Stomach (tissue), 9 donors: Measurements from ENCODE around the gene ZNF106. TPM values are rescaled to one million over a fixed set of nuclear protein-coding genes. Genes with fewer than 3 reads are reported as not detected.

Experiments
- DNase-seq, 2 donors: peaks; one replicate each; pipeline versions ENCODE4 v3.0.0 to v3.0.0-alpha.2; 2013 to 2019
- H3K27ac ChIP-seq, 5 donors: fragments of 200-600 bp in 4 of 5; sonication (generic) in 4 of 5; one replicate each; pipeline ENCODE4 v1.5.1; 2013 to 2019; ENCODE audit warnings: mild to moderate bottlenecking in 1 of 5, moderate library complexity in 1 of 5
- H3K27me3 ChIP-seq, 3 donors: fragments of 200-600 bp; sonication (generic); one replicate each; pipeline ENCODE4 v1.5.1; 2017 to 2019; ENCODE audit warnings: mixed run types in 1 of 3
- H3K36me3 ChIP-seq, 4 donors: fragments of 200-600 bp; sonication (generic); 1 replicate in 3 of 4; 2 replicates in 1 of 4; pipeline ENCODE4 v1.5.1; 2016 to 2019
- H3K4me1 ChIP-seq, 4 donors: fragments of 200-600 bp; sonication (generic); one replicate each; pipeline ENCODE4 v1.5.1; 2016 to 2019
- H3K4me3 ChIP-seq, 4 donors: fragments of 200-600 bp; sonication (generic) in 3 of 4; one replicate each; pipeline ENCODE4 v1.5.1; 2016 to 2019; ENCODE audit warnings: mild to moderate bottlenecking in 1 of 4
- H3K9me3 ChIP-seq, 4 donors: fragments of 200-600 bp; sonication (generic); one replicate each; pipeline ENCODE4 v1.5.1; 2016 to 2019
- EP300 ChIP-seq: sonication (generic); formaldehyde crosslinking; IDR thresholded peaks from one replicate; pipeline ENCODE4 v1.6.1; 2017; ENCODE audit warnings: antibody characterized with exemption
- POLR2A ChIP-seq, 4 donors: fragments of 450-650 bp; IDR thresholded peaks; one replicate each; pipeline ENCODE4 v1.6.1; 2016; ENCODE audit warnings: antibody characterized with exemption in 4 of 4, control low read depth in 2 of 4, mild to moderate bottlenecking in 1 of 4, moderate library complexity in 1 of 4
- POLR2AphosphoS5 ChIP-seq, 3 donors: sonication (generic); formaldehyde crosslinking; IDR thresholded peaks; one replicate each; pipeline ENCODE4 v1.6.1; 2016; ENCODE audit warnings: antibody characterized with exemption in 3 of 3
- WGBS, 5 donors: extraction: QIAGEN DNeasy Blood & Tissue Kit in 3 of 5; methylation state at CpG; one replicate each; pipeline versions ENCODE4 v1.1.5 to v1.1.7; 2013 to 2018; 5-methylcytosine and 5-hydroxymethylcytosine counted together
- intact Hi-C: fragments of 100-400 bp; cut with DNase I; formaldehyde crosslinking; loops from one replicate; pipeline ENCODE4 v1.15.1; 2023; ENCODE audit warnings: low total_unique reads
- polyA plus RNA-seq, 3 donors: library from polyadenylated mRNA; stranded (reverse); fragments of 200-250 nt; gene quantifications; one replicate each; pipeline ENCODE4 v1.2.3, GENCODE V29; 2013
- total RNA-seq, 5 donors: library from RNA; depleted of rRNA; stranded (reverse); fragments of >200 nt; gene quantifications; one replicate each; pipeline versions ENCODE4 v1.1.0 to v1.2.3, GENCODE V29; 2014 to 2016
- TF ChIP-seq, protein P1 (sequence below), 7 experiments: fragments of 450-650 bp in 4 of 7; fragments of 200-600 bp in 3 of 7; sonication (generic) in 3 of 7; IDR thresholded peaks; one replicate each; pipeline ENCODE4 v1.5.1; 2016 to 2019; ENCODE audit warnings: antibody characterized with exemption in 7 of 7, control low read depth in 2 of 7, mild to moderate bottlenecking in 1 of 7
- donor health status: healthy with polysubstance abuse.
- donor health status: Bipolar disorder and iron deficiency.
- donor health status: healthy.

Gene ZNF106
- total and polyA plus RNA-seq, 8 donors, result 4.5 to 238 (median 41.9) TPM

DNA sequence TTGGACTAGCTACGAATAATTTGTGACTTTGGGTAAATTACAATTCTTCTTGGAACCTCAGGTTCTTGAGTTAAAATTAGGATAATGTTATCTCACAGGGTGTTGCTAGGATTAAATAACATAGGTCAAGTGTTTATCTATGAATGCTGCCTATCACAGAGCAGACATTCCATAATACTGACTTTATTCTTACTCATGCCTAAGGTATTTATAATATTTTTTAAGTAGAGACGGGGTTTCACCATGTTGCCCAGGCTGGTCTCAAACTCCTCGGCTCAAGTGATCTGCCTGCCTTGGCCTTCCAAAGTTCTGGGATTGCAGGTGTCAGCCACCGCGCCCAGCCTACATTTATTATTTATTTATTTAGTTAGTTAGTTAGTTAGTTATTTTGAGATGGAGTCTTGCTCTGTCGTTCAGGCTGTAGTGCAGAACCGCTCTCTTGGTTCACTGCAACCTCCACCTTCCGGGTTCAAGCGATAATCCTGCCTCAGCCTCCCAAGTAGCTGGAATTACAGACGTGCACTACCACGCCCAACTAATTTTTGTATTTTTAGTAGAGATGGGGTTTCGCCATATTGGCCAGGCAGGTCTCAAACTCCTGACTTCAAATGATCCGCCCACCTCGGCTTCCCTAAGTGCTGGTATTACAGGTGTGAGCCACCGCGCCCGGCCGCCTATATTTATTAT is 741 bp upstream of the ZNF106 start:
- peaks cover 34 to 62% (median 56%) of the 10 kb centered on the region in 4 donors for H3K4me1 ChIP-seq

DNA sequence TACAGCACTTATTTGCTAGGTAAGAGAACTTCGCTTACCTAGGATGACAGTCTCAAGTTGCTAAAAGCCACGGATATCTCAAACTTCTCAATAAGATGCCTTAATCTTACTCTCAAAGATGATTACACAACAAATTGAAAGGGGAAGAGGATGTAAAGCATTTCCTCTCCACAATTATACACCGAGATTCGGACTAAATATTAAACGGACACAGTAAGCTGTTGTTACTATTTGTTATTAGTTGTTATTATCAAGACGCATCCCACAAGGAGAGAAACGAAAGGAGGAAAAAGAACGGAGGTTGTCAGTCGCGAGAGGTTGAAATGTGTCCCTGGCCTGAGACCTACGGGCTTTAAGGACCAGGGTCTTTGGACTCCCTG is 660 bp downstream of the ZNF106 start:
- TF ChIP-seq, protein P1, sequence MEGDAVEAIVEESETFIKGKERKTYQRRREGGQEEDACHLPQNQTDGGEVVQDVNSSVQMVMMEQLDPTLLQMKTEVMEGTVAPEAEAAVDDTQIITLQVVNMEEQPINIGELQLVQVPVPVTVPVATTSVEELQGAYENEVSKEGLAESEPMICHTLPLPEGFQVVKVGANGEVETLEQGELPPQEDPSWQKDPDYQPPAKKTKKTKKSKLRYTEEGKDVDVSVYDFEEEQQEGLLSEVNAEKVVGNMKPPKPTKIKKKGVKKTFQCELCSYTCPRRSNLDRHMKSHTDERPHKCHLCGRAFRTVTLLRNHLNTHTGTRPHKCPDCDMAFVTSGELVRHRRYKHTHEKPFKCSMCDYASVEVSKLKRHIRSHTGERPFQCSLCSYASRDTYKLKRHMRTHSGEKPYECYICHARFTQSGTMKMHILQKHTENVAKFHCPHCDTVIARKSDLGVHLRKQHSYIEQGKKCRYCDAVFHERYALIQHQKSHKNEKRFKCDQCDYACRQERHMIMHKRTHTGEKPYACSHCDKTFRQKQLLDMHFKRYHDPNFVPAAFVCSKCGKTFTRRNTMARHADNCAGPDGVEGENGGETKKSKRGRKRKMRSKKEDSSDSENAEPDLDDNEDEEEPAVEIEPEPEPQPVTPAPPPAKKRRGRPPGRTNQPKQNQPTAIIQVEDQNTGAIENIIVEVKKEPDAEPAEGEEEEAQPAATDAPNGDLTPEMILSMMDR (IDR thresholded peaks at IDR 0.05), result no peak
- no peak for TF ChIP-seq EP300
- TF ChIP-seq POLR2A (IDR thresholded peaks at IDR 0.05), result no peak
- TF ChIP-seq POLR2AphosphoS5 (IDR thresholded peaks at IDR 0.05), result no peak
- H3K4me3 ChIP-seq, result peak overlapping the region; percentile 74 to 98 (median 86)
- intact Hi-C loops, result no loop called here
- H3K27ac ChIP-seq, result peak overlapping the region; percentile 85 to 95 (median 92)
- H3K27me3 ChIP-seq, result no peaks in the 10 kb centered on the region
- H3K36me3 ChIP-seq, result peaks cover 0 to 7% (median 0%) of the 10 kb centered on the region in 4 donors
- H3K4me1 ChIP-seq, result peaks cover 28 to 55% (median 47%) of the 10 kb centered on the region in 4 donors
- WGBS, 5 donors, result 2 to 3% (median 3%) methylated on average over 11 of the region's 11 CpGs
- H3K9me3 ChIP-seq, result no peaks in the 10 kb centered on the region
- DNase-seq, result no peak

More for the DNA sequence above, 741 bp upstream of the ZNF106 start:
- no peaks in the 10 kb centered on the region for H3K9me3 ChIP-seq
- peak overlapping the region; percentile 74 to 95 (median 92) for H3K27ac ChIP-seq
- intact Hi-C loops, result no loop called here
- H3K4me3 ChIP-seq, result peak overlapping the region; percentile 74 to 98 (median 86)
- H3K36me3 ChIP-seq, result no peaks in the 10 kb centered on the region
- peak in 1 of 2 donors; percentile 59 for DNase-seq
- no peaks in the 10 kb centered on the region for H3K27me3 ChIP-seq
- TF ChIP-seq, protein P1 (IDR thresholded peaks at IDR 0.05), result no peak
- no peak for TF ChIP-seq POLR2A (IDR thresholded peaks at IDR 0.05)
- WGBS, 5 donors, result 75 to 81% (median 79%) methylated on average over 18 of the region's 18 CpGs

DNA sequence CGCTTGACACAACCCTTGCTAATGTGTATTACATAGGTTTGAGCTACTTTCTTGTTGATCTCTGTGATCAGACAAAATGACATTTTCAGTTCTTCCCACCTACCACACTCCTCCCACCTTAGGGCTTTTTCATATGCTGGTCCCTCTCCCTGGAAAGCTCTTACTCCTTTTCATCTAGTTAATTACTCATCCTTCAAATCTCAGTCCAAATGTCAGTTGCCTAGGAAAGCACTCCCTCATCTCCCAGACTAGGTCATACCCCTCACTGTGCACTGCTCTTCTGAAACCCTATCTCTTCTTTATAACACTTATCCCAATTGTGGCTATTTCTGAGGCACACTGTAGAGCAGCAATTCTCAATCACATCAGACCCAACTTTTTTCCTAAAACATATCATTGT is 7.3 kb downstream of the ZNF106 start:
- intact Hi-C loops, result no loop called here

DNA sequence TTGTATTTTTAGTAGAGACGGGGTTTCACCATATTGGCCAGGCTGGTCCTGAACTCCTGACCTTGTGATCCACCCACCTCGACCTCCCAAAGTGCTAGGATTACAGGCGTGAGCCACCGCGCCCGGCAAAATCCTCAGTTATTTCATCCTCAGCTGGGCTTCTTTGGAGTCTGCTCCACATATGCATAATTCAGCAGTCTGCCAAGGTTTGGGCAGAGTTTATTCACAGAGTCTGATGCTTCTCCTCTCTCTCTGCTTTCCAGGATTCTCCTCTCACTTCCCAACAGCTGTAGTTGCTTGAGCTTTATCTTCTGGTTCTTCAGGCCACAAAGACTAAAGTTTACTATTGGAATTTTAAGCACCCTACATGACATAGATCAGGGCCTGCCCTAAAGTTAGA is 8.2 kb downstream of the ZNF106 start:
- no peak for TF ChIP-seq POLR2AphosphoS5 (IDR thresholded peaks at IDR 0.05)
- TF ChIP-seq, protein P1 (IDR thresholded peaks at IDR 0.05), result no peak
- no peak for TF ChIP-seq POLR2A (IDR thresholded peaks at IDR 0.05)
- TF ChIP-seq EP300, result no peak
- intact Hi-C loops, result no loop called here
- peaks cover 0 to 12% (median 5%) of the 10 kb centered on the region in 4 donors for H3K36me3 ChIP-seq
- WGBS, 5 donors, result 94 to 99% (median 97%) methylated on average over 6 of the region's 6 CpGs
- H3K4me3 ChIP-seq, result no peak overlapping the region
- no peaks in the 10 kb centered on the region for H3K4me1 ChIP-seq
- DNase-seq, result no peak
- no peaks in the 10 kb centered on the region for H3K9me3 ChIP-seq
- H3K27me3 ChIP-seq, result no peaks in the 10 kb centered on the region
- no peak overlapping the region for H3K27ac ChIP-seq

More for the DNA sequence above, 7.3 kb downstream of the ZNF106 start:
- no peak overlapping the region for H3K27ac ChIP-seq
- DNase-seq, result no peak
- peaks cover 3 to 8% (median 4%) of the 10 kb centered on the region in 4 donors for H3K4me1 ChIP-seq
- no peaks in the 10 kb centered on the region for H3K27me3 ChIP-seq
- no peak for TF ChIP-seq POLR2AphosphoS5 (IDR thresholded peaks at IDR 0.05)
- TF ChIP-seq, protein P1 (IDR thresholded peaks at IDR 0.05), result no peak
- TF ChIP-seq EP300, result no peak
- TF ChIP-seq POLR2A (IDR thresholded peaks at IDR 0.05), result no peak
- 96 to 100% (median 97%) methylated on average over 1 of the region's 1 CpG for WGBS, 5 donors
- peaks cover 0 to 12% (median 5%) of the 10 kb centered on the region in 4 donors for H3K36me3 ChIP-seq
- no peaks in the 10 kb centered on the region for H3K9me3 ChIP-seq
- H3K4me3 ChIP-seq, result no peak overlapping the region
